Raji (cell line): ENCODE measurements around the gene PDE6D.

ENCODE experiments used
- POLR2A ChIP-seq: IDR thresholded peaks from 2 replicates; pipeline ENCODE4 v1.6.1; 2011; ENCODE audit warnings: low read depth, low read length, control low read depth; ENCODE audit not compliant: insufficient read depth

Gene PDE6D

DNA sequence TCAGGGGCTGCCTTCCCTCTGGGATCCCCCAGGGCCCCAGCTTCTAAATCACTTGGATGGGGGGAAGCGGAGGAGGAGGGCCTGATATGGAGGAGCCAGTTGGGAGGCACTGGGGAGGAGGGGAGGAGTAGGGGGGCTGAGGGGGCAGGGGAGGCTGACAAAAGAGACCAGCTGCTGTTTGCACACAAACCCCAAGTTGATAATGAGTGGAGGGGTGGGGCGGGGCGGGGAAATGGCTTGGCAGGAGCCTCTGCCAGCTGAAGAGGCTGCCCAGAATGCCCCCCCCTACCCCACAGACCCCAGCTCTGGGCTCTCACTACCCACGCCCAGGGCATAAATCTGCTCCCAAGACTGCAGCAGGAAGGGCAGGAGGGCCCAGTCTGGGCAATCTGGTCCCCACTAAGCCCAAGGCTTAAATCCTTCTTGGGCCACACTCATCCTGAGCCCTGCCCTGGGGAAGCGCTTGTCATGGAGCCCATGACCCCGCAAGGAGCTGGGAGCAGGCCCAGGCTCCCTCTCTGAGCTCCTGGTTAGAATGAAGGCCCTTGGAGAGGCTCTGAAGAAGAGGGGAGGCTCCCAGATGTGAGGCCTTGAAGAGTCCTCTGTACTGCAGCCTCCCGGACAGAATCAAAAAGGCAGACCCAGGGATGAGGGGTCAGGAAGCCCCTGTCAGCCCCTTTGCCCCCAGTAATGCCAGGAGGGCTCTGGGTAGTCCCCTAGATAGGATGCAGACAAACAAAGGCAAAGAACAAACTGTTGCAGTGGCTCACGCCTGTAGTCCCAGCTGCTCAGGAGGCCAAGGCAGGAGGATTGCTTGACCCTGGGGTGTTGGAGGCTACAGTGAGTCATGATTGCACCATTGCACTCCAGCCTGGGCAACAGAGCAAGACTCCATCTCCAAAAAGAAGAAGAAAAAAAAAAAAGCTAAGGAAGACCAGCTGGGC, 97.5 kb downstream of the PDE6D start:
- TF ChIP-seq POLR2A: no peak

DNA sequence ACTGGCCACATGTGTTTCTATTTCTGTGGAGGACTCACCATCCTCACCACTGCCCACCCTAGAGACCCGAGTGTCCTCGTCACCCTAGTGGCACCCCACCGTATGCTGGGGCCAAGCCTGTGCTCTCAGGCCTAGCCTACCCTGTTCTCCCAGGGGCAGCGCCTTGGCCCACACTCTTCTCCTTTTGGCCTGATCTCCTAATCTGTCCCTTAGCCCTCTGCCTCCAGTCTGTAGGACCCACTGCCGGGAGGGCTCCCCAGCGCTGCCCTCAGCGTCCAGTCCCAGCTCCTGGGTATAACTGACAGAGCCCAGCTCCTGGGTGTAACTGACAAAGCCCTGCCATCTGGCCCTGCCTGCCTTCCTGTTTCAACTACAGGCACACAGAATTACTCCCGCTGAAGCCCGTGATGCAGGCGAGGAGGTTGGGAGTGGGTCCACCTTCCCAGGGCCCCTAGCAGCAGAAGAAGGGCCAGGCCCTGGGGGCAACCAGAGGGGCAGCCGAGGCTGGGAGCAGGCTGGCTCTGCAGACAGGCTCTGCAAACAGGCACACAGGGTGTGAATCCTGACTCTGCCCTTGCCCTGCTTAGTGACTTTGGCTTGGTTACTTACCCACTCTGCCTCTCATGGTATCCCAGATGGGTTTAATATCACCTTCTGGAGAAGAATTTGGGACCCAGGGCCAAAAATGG, 98.3 kb downstream of the PDE6D start:
- TF ChIP-seq POLR2A: no peak
